GM10266 (cell line): ENCODE results near the gene IL1RAPL1.

Experiments
- DNase-seq: peaks from one replicate; pipeline ENCODE4 v3.0.0; 2012; ENCODE audit errors: extremely low spot score
- TF ChIP-seq, protein P1 (sequence below): IDR thresholded peaks from 2 replicates; pipeline ENCODE4 v1.5.1; 2012; ENCODE audit warnings: mild to moderate bottlenecking, low read depth; ENCODE audit not compliant: control insufficient read depth, insufficient read depth; ENCODE audit errors: missing control alignments

The IL1RAPL1 gene

DNA sequence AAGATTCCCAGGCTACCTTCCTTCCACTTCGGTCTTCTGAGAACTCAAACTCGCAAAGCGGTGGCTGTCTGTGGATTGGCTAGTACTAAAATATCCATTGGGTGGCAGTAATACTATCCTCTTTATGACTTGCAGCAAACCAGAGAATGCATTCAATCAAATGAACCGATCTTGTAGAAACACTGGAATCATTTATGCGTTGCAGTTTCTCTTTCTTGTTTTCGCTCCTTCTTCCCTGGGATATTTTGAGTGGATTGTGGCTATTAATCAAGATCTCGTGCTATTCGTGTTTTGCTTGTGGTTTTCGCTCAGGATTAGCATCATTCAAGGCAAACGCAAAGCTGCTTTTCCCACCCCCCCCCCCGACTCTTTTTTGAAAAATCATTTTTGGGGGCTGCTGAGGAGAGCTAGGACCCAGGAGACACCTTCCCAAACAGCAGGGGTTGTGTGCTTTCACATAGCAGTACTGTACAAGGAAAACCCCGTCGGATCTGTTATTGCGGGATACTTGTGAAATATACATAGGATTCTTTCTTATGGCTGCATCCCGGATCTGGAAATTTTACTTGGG, at the start of gene IL1RAPL1:
TSS of gene IL1RAPL1 (plus strand) at position 466 of the 571 bp plus-strand sequence.
- DNase-seq, result no peak
- TF ChIP-seq, protein P1, sequence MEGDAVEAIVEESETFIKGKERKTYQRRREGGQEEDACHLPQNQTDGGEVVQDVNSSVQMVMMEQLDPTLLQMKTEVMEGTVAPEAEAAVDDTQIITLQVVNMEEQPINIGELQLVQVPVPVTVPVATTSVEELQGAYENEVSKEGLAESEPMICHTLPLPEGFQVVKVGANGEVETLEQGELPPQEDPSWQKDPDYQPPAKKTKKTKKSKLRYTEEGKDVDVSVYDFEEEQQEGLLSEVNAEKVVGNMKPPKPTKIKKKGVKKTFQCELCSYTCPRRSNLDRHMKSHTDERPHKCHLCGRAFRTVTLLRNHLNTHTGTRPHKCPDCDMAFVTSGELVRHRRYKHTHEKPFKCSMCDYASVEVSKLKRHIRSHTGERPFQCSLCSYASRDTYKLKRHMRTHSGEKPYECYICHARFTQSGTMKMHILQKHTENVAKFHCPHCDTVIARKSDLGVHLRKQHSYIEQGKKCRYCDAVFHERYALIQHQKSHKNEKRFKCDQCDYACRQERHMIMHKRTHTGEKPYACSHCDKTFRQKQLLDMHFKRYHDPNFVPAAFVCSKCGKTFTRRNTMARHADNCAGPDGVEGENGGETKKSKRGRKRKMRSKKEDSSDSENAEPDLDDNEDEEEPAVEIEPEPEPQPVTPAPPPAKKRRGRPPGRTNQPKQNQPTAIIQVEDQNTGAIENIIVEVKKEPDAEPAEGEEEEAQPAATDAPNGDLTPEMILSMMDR, result no peak

DNA sequence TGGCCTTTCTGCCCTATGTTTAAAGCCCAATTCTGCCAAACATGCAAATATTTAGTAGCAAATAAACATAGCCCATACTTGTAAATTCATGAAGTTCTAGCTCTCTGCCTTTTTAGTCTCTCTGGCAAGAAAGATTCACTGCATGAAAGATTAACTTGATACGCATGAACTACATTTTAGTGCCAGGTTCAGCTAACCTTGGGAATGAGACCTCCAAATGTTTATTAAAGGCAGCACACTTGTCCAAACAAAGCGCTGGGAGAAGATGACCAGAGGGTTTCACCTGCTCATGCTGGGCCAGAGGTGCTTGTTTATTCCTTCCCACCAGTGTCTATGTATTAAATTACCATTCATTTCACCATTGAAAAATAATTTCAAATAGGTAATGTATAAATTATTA, 44.5 kb upstream of the IL1RAPL1 start:
- TF ChIP-seq, protein P1, result no peak
- no peak for DNase-seq

DNA sequence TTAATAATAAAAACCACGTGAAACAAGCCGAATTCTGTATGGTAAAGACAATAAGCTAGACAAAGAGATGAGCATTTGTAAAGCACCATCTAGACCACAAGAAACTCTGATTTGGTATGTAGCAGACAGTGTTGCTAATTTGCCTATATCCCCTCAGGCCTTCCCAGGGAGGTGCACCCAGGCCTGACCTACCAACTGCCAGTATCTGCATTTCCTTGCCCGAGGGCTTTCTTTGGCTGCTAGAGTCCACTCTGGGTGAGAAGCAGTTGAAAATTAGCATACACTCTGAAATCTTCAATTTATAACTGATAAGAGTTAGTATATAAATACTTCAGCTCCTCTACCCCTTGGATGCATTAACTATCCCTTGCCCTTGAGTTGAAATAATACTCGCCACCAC, 37.4 kb upstream of the IL1RAPL1 start:
- TF ChIP-seq, protein P1, result no peak
- DNase-seq, result no peak

GRCh38 chrX:28550331-28550872, 36.8 kb upstream of the IL1RAPL1 start:
- no peak for DNase-seq
- TF ChIP-seq, protein P1, result no peak

DNA sequence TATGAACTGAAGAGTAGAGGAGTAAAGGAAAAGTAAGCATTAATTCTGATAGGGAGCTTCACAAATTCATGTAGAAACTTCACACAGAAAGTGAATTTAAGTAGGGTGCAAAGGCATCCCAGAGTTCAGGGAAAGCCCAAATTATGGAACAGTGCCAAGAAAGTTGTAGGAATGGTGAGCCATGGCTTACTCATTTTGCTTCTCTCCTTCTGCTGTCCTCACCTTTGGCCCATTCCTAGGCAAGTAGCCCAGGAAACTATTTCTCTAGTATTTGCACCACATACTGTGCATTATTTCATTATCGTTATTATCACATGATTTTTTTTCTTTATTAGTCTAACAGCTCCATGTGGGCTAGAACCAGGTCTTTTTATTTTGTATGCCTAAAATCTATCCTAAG, 34.9 kb upstream of the IL1RAPL1 start:
- TF ChIP-seq, protein P1, result no peak
- no peak for DNase-seq

GRCh38 chrX:28552882-28553829, 34.1 kb upstream of the IL1RAPL1 start:
- DNase-seq, result no peak

More at GRCh38 chrX:28552882-28553829, 34.1 kb upstream of the IL1RAPL1 start:
- TF ChIP-seq, protein P1, result no peak
